ENCODE results near the gene MED15.
"Not testable (repeated sequence)": the region's sequence is repeated elsewhere in the genome, so short reads cannot be mapped to it uniquely, and the experiment has no call there.

Gene MED15

DNA sequence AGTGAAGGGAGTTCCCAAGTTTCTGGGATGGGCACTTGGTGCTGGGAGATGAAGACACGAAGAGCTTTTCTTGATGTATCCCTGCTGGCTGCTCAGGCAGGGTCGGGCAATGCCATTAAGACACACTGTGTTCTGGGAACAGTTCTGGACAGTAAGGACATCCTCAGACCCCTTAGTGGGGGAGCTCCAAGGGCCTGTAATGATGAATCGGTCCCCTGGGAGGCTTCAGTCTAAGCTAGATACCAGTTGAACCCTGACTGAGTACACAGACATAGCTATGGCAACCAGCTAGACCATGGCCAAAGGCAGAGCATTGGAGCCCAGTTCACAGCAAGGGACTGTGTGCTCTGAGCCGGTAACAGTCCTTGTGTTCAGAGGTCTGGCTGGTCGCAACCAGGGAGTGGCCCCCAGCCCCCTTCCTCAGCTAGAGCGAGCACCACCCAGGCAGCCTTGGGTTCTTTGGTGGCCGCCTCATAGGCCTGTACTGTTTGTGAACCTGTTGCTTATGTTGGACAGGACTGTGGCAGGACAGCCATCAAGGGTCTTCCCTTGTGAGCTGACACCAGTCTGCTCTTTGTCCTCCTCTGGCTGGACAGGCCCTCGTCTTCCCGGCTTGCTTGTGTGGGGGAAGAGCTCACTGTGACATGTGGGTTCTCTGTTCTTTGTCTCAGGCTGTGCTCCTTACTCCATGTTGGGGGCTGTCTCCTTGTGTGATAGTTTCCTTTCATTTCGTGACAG lies 25.0 kb downstream of the MED15 start:
- peak; percentile 7 for DNase-seq

DNA sequence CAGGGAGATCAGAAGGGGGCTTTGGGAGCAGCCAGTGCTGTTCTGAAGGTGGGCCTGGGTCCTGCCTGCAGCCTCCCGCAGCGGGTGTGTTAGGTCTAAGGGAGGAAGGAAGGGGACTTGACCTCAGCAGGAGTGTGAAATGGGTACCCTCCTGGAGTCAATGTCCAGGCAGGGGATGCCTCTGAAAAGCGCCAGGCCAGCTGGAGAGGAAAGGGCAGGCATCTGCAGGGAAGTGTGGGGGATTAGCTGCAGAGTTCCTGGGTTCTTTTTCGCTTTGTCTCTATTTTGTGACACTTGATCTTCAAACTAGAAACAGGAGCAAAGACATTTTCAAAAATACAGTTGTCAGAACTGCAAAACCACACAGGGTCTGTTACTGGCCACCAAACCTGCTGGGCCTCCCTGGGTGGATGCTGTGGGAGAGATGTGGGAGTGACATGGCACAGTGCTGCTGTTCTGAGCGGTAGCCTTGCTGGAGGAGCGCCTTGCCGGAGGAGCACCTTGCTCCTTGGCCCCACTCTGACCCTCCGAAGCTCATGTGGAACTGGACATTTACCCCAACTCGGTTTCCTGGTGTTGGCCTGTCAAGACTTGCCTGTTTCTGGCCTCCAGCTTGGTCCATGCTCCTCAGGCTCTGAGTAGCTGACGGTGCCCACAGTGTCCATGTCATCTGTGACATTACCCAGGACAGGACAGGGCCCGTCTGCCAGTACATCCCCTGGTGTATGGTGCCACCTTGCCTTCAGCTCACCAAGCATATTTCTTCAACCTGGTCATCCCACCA lies 25.9 kb downstream of the MED15 start:
- no peak for DNase-seq

DNA sequence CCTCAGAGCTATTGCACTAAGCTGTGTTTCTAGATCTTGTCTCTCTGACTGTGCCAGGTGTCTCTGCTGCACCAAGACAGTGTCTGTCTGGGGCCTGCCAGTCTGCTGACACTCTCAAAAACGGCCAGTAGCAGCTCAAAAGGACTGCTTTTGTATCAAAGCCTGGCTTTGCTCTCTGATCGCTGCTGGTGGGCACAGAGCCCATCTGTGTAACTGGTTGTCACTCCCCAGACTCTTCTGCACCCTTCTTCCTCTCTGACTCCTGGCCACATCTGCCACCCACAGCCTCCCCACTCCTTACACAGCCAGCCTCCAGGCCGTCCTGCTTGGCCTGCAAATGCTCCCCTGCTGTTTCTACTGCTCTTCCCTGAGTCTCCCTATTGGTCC lies 26.5 kb downstream of the MED15 start:
- DNase-seq = peak; percentile 53

DNA sequence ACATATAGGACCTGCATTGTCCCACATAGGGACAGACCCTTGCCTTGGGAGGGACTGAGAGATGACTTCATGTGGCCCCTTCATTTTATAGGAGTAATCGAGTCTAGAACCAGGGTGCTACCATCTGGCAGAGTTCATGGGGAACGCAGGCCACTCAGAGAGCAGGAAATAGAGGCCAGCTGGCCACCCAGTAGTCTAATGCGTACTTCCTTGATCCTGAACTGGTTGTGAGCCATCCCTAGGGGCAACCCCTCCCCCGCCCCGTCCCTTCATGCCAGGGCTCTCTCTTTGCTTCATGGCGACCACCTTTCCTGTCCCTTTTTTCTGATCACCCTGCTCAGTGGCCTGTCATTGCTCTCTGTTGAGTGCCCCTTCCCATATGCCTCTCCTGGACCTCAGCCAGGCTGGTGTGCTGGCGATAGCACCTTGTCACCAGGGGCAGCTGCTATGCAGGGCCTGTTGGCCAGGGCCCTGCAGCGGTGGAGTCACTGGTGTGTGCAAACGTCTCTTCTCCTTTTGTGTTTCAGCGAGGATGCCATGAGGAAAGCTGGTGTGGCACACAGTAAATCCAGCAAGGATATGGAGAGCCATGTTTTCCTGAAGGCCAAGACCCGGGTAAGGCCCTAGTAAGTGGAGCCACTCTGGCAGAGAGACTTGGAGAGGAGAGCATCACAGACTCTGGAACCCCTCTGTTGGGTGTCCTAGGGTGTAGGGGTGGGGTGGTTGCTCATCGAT lies 29.3 kb downstream of the MED15 start:
- no peak for DNase-seq

DNA sequence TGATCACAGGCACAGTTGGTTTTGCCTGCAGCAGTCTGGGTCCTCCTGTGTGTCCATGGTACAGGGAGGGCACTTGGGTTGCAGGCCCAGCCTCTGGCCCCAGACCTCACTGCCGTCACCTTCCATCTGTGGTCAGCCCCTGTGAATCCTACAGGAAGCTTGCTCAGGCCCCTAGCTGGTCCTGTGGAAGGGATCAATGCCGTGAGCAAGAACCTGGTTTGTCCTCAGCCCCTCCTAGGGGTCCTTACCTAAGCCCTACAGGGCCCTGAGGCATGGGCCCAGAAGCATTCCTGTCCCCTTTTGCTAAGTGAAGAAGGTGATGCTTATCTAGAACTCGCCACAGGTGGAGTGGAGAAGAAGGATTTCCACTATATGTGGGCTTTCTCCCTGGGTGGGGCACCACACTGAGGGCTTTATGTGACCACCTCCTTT lies 29.9 kb downstream of the MED15 start:
- DNase-seq = no peak

DNA sequence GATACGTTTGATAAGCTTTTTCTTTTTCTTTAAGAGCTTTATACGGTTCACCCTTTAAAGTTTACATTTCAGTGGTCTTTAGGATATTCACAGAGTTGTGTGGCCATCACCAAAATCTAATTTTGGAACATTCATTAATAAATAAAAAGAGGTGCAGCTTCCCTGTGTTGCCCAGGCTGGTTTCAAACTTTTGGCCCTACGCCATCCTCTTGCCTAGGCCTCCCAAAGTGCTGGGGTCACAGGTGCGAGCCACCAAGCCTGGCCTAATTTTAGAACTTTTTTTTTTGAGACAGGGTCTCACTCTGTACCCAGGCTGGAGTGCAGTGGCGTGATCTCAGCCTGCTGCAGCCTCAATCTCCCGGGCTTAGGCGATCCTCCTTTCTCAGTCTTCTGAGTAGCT lies 30.6 kb downstream of the MED15 start:
- DNase-seq = no peak

GRCh38 chr22:20538875-20539274 lies 31.5 kb downstream of the MED15 start:
- DNase-seq = not testable (repeated sequence)

DNA sequence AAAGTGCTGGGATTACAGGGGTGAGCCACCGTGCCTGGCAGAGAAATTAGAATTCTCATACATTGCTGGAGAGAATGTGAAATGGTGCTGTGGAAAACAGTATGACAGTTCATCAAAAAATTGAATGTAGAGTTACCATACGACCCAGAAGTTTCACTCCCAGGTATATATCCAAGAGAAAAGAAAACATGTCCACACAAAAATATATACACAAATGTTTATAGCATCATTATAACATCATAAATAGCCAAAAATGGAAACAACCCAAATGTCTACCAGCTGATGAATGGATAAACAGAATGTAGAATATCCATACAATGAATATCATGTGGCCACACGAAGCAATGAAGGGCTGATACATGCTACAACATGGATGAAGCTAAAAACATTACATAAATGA lies 34.6 kb downstream of the MED15 start:
- no peak for DNase-seq

DNA sequence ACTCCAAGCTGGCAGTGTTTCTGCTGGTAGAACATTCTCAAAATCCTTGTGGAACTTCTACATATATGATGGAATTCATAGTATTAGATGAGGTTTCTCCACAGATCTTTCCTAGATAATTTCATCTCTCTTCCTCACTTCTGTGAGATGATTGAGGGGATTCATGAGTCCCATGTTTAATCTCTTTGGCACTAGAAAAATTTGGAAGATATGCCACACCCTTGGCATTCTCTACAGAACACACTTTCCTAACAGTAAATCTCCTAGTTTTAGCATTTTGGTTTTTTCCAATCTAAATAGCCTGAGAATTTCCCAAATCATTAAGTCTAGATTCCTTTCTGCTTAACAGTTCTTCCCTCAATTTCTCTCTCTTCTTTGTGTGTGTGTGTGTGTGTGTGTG lies 35.3 kb downstream of the MED15 start:
- no peak for DNase-seq

GRCh38 chr22:20545318-20545634 lies 37.9 kb downstream of the MED15 start:
- DNase-seq = not testable (repeated sequence)

DNA sequence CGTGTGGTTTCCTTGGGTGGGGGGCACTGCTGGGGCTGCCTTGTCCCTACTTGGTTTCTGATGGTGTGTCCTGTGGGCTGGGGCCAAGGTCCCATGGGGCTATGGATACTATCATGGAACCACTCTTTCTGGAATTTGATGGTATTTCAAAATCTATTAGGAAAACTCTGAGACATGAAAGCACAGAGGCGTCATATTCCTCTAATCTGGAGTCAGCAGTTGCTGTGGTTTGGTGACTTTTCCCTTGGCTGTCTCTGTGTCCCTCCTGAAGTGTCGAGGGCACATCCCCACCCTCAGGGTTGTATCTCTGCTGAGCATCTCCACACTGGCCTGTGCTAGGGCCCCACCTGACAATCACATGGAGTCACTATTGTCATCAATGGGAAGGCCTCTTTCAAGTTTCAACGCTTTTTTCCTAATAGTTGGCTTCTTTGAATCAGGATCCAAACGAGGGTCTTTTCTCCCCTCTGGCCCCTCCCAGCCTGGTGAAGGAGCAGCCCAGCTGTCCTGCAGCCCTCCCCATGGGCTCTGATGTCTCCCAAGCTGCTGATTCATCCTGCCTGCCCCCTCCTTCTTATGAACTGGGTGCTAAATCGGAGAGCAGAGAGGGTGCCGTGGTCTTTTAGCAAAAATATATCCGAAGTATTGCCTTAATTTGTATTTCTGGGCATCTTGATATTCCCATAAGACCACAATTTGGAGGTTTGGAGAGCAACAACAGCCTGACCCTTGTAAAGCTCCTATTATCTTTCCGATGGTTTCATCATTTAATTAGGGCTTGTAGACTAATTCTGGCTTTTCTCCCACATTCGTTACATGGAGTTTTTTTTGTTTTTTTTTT lies 38.5 kb downstream of the MED15 start:
- DNase-seq = no peak

GRCh38 chr22:20546541-20546950 lies 39.1 kb downstream of the MED15 start:
- no peak for DNase-seq

DNA sequence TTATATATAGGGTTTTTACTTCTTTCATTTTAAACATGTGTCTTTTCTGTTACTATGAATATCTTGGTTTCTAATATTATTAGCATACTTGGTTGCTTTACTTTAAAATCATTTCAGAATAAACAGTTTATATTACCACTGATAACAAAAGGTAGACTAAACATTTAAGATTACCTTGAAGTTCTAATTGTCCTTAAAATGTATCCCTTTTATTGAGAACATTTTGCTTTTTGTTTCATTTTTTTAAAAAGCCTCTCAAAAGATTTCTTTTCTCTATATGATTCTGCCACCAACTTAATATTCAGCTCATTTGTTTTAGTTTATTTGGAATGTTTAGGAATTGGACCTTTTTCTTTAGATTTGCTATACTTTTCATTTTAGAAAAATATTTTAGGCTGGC lies 39.6 kb downstream of the MED15 start:
- no peak for DNase-seq

DNA sequence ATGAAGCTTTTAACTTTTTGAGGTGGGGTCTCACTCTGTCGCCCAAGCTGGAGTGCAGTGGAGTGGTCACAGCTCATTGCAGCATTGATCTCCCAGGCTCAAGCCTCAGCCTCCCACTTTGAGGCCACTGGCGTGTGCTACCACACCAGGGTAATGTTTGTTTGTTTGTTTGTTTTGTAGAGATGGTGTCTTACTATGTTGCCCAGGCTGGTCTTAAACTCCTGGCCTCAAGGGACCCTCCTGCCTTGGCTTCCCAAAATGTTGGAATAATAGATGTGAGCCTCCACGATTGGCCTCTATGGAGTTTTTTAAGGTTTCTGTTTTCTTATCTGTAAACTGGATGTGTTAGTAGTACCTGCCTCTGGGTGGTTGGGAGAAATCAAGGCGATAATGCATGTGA lies 41.4 kb downstream of the MED15 start:
- no peak for DNase-seq

DNA sequence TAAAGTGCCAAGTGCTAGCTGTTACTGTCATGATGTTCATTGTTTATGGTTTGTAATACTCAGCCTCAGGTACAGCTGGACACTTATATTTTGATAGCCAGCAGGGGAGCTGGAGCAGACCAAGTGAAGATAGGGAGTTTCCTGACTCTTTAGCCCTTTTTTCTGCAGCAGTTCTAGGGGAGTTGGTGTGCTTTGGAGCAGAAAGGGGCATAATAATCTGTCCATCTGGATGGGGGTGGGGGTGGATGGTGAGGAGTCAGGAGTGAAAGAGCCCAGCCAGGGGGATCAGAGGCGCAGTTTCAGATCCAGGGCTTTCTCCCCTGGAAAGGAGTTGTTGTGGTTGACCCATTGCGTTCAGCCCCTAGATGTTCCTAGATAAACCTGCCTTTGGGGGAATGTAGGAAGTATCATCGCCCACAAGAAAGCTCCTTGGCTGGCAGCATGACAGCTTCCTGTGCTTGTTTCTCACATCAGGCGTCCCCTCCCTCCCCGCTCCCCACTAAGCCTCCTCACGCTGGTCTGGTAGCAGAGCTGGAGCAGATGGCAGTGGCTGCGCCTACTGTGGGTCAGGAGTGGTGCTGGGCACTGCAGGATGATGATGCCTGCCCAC lies 41.9 kb downstream of the MED15 start:
- no peak for DNase-seq

DNA sequence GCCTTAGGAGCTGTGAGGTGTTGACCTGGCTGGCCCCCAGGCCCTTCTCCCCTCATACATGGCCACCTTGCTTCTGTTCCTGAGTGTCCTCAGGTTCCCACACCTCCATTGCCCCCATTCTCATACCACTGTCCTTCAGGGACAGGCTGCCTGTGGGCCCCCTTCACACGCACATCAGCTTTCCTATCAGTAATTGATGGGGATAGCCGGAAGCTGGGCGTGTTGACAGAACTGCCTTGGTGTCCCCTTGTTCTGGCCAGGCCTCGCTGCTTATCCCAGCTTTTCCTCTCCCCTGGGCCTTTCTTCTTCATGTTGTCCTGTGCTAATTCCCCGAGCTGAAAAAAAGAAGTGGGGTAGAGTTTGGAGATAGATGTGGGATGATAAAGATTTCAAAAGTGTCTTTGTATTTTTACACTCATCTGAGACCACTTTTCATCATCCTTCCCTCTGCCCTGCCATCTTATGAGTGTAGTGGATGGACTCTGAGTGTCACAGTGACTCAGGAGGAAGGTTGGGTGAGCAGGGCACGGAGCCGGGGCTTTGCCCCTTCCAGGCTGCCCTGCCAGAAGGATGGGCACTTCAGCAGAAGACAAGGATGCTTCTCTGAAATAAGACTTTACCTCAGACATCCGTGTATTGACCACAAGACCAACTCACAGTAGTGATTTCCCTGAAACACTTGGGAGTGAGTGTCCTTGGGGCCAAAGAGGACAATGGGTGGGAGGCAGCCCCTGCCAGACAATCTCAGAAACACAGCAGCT lies 42.8 kb downstream of the MED15 start:
- no peak for DNase-seq

GRCh38 chr22:20550851-20551744 lies 43.7 kb downstream of the MED15 start:
- DNase-seq = peak; percentile 51

DNA sequence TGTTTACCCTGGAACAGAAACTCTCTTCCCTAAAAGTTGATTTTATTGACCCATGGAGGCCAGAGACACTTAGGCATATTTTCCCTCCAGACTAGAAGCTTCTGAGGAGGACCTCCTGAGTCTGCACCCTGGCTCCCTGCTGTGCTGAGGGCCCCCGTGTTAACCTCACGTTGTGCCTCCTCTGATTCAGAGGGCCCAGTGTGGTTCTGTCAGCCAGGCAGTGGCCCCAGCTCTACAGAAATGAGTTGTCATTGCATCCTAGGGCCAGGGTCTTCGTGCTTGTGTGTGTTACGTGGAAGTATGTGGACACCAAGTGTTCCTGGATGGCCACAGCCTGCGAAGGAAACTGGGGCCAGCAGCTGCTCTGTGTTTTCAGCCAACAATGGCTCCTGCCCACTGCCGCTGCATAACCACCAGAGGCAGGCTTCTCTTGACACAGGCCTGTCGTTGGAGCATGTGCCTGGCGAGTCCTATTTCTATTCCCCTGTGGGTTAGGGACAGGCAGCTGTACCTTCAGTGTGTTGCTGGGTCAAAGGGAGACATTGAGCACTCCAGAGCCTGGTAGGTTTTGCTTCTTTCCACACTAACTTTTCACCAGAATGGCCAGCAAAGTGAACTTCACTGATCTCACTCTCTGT lies 44.5 kb downstream of the MED15 start:
- peak; percentile 55 for DNase-seq

GRCh38 chr22:20552443-20553401 lies 45.3 kb downstream of the MED15 start:
- DNase-seq = peak; percentile 47

All from midbrain (tissue), 1 donor.